Bronchial epithelial cell (primary cell): ENCODE data around the gene SLC25A25. TPM values are rescaled to one million over a fixed set of nuclear protein-coding genes. Genes with fewer than 3 reads are reported as not detected.
A peak's percentile ranks its signal among the peaks of the same experiment; 100 is the strongest.

Source experiments
- DNase-seq: peaks from one replicate; pipeline ENCODE4 v3.0.0-alpha.2; 2010; ENCODE audit warnings: low read depth
- FAIRE-seq: peaks from 2 replicates; lab custom pipeline; 2011; peaks lifted over from hg19 to GRCh38; lab: Jason Lieb, UNC
- H3K27me3 ChIP-seq: 2 replicates; pipeline ENCODE4 v1.5.1; 2011; ENCODE audit warnings: low read length; ENCODE audit not compliant: control insufficient read depth, insufficient read depth
- H3K36me3 ChIP-seq: 2 replicates; pipeline ENCODE4 v1.5.1; 2011; ENCODE audit warnings: low read length; ENCODE audit not compliant: control insufficient read depth, insufficient read depth
- H3K4me3 ChIP-seq: 2 replicates; pipeline ENCODE4 v1.5.1; 2011; ENCODE audit warnings: mild to moderate bottlenecking, low read depth, low read length, control low read depth
- total RNA-seq: library from RNA; depleted of rRNA; stranded (reverse); fragments of >200 nt; gene quantifications from 2 replicates; pipeline ENCODE4 v1.2.1, GENCODE V29; 2014
- TF ChIP-seq, protein P1 (sequence below): IDR thresholded peaks from 2 replicates; pipeline ENCODE4 v1.5.1; 2011; ENCODE audit warnings: mild to moderate bottlenecking, moderate library complexity, low read length, control low read depth, inconsistent platforms; ENCODE audit not compliant: insufficient read depth, severe bottlenecking

Gene SLC25A25
- total RNA-seq, 1 donor from 2014 or later = 12.6 TPM

DNA sequence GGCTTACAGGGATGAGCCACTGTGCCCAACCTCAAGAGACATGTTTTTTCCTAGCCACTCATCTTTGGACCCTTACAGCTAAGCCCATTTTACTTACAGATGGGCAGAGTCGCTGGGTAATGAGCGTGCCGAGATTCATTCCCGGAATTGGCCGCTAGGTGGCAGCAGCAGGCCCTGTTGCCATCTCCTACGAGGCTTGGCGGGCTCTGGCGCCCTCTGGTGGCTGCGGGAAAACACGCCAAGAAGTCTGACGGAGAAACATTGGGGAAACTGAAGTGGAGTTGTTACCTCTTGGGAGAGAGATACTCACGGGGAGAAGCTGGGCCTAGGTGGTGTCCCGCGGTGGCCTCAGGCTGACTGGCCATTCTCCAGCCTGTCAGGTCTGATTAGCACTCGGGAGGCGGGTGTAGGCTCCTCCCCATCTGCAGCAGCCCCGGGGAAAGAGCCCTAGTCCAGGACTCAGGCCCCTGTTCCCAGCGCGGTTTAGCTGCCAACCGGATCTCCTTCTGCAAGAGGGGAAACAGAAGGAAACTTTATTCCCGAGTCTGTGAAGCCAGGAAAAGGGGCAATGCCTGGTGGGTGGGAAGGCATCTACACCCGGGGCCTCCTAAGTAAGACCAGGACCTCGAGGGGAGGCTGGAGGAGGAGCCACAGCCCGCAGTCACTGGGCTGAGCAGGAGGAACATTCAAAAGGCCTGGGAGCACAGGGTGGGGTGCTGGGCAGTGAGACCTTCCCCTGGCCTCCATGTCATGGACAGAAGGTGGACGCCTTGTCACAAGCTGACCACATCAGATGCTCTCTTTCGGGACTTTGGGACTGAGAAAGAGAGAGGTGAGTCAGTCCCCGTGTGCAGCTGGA, 49.8 kb downstream of the SLC25A25 start:
- FAIRE-seq (peak; percentile 89), DNase-seq (peak; percentile 78)
- H3K36me3 ChIP-seq = peaks cover 12% of the 10 kb centered on the region
- no peaks in the 10 kb centered on the region for H3K27me3 ChIP-seq
- H3K4me3 ChIP-seq = no peak overlapping the region
- TF ChIP-seq, protein P1, sequence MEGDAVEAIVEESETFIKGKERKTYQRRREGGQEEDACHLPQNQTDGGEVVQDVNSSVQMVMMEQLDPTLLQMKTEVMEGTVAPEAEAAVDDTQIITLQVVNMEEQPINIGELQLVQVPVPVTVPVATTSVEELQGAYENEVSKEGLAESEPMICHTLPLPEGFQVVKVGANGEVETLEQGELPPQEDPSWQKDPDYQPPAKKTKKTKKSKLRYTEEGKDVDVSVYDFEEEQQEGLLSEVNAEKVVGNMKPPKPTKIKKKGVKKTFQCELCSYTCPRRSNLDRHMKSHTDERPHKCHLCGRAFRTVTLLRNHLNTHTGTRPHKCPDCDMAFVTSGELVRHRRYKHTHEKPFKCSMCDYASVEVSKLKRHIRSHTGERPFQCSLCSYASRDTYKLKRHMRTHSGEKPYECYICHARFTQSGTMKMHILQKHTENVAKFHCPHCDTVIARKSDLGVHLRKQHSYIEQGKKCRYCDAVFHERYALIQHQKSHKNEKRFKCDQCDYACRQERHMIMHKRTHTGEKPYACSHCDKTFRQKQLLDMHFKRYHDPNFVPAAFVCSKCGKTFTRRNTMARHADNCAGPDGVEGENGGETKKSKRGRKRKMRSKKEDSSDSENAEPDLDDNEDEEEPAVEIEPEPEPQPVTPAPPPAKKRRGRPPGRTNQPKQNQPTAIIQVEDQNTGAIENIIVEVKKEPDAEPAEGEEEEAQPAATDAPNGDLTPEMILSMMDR = peak; percentile 100

DNA sequence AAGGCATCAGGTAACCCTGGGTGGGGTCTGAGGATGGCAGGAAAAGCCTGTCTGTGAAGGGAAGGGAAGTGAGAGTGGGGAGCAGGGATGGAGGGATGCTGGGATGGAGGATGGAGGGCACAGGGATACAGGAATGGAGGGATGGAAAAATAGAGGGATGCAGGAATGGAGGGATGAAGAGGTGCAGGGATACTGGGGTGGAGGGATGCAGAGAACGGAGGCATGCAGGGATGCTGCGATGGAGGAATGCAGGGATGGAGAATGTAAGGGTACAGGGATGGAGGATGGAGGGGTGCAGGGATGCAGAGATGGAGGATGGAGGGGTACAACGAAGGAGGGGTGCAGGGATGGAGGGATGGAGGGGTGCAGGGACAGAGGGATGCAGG, 50.4 kb downstream of the SLC25A25 start:
- TF ChIP-seq, protein P1 = no peak
- H3K36me3 ChIP-seq = peaks cover 13% of the 10 kb centered on the region
- no peak for DNase-seq
- FAIRE-seq = no peak
- H3K27me3 ChIP-seq = no peaks in the 10 kb centered on the region
- H3K4me3 ChIP-seq = no peak overlapping the region

DNA sequence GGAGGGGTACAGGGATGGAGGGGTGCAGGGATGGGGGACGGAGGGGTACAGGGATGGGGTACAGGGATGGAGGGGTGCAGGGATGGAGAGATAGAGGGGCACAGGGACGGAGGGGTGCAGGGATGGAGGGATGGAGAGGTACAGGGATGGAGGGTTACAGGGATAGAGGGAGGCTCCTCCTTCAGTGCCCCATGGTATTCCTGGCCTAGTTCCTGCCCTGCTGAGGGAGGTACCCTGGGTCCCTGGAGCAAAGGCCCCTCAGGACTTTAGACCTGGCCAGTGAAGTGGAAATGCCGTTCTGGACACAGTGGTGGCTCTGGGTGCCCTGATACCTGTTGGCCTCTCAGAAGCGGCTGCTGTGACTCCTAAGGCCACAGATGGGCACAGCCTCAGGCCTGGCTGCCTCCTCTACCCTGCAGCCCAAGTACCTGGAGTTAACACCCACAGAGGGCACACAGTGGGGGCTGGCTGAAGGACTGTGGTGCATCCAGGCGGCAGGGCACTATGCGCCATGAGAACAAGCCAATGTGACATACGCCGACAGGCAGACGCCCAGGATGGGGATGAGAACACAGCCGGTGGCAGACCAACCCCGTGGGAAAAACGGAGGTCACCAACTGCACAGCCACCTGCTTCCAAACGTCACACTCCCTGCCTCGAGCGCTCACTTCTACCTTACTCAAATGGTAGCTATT, 51.1 kb downstream of the SLC25A25 start:
- Histone ChIP-seq H3K36me3 (peaks cover 16% of the 10 kb centered on the region), H3K27me3 (no peaks in the 10 kb centered on the region), H3K4me3 (no peak overlapping the region)
- TF ChIP-seq, protein P1 = no peak
- DNase-seq = no peak
- FAIRE-seq = no peak

DNA sequence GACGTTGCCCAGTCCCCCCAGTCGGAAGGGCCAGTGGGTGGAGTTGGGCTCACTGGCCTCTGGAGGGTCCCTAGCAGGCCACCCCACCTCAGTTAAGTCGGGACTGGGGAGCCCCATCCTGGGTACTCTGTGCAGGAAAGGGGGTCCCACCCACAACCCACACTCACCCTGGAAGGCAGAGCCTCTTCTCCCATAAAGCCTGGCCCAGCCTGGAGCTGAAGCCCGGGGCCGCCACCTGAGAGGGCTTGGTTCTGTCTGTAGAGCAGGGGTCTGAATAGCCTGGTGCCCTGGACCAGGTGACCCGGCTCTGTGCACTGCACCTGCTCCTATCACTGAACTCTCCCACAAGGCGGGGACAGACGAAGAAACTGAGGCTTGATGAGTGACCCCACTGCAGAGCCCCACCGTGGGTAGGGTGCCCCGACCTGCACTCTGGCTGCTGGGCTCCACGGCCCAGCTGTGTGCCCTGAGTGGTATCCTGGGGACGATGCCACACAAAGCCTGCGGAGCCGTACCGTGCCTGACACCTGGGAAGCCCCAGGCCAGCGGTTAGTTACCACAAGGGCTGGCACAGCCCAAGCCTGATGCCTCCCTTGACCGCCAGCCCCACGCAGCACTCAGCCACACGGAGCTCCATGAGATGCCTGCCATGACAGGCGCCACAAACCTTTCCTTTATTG, 52.2 kb downstream of the SLC25A25 start:
- Histone ChIP-seq H3K4me3 (no peak overlapping the region), H3K36me3 (peaks cover 21% of the 10 kb centered on the region)
- no peak for FAIRE-seq

DNA sequence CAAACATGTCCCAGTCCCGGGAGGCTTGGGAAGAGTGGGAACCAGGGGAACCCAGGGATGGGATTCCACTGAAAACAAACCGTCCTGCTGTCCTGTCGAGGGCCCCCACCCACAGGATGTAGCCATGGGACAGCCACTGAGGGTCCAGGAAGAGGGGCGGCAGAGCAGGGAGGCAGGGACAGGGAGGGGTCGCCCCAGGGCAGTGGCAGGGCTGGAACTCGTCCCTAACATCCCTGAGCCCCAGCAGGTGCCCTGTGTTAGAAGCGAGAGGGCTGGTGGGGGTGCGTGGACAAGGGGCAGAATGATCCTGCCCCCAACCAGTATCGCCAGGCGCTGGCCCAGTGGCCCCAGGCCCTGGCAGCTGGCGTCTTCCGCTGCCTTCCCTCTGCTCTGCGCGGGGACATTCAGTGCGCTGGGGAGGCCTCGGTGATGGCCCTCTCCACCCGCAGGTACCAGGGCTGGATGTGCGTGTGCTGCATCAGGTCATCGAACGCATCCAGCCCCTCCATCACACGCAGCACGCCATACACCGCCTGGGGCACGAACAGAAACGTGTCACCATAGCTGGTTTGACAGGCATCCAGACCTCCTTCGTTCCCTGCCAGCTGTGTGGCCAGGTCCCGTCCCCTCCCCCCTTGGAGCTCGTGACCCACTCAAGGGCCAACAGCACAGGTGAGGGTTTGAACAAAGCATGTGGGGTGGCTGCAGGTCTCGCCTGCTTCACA, 52.9 kb downstream of the SLC25A25 start:
- TF ChIP-seq, protein P1 = no peak
- FAIRE-seq = no peak
- peaks cover 21% of the 10 kb centered on the region for H3K36me3 ChIP-seq
- no peak overlapping the region for H3K4me3 ChIP-seq
- H3K27me3 ChIP-seq = no peaks in the 10 kb centered on the region
- no peak for DNase-seq

More for the DNA sequence above, 52.2 kb downstream of the SLC25A25 start:
- TF ChIP-seq, protein P1 = no peak
- no peak for DNase-seq
- H3K27me3 ChIP-seq = no peaks in the 10 kb centered on the region
